Activated CD8-positive, alpha-beta memory T cell treated with anti-CD3 and anti-CD28 coated beads, Interleukin-2, amount 10 ng/mL, durations not matched to agents 7 days and 5 days (primary cell): ENCODE results near the gene RAB11B. TPM values are rescaled to one million over a fixed set of nuclear protein-coding genes. Genes with fewer than 3 reads are reported as not detected.
"Not testable (repeated sequence)": the region's sequence is repeated elsewhere in the genome, so short reads cannot be mapped to it uniquely, and the experiment has no call there.

Experiments used
- ATAC-seq: fragments of 150-1000 bp; cut with Tn5 transposase; one replicate; pipeline ENCODE4 v1.10.0; 2021; ENCODE audit warnings: moderate library complexity
- CTCF ChIA-PET: fragments of 350-600 bp; sonication (Branson Sonifier 250); formaldehyde crosslinking; loops from one replicate; lab custom pipeline; 2021; ENCODE audit warnings: antibody characterized with exemption; lab: Charles Lee
- DNase-seq: peaks from one replicate; pipeline ENCODE4 v3.0.0-alpha.2; 2020
- H3K27ac Mint-ChIP-seq: one replicate; pipeline ENCODE4 v1.8.0; 2021; ENCODE audit warnings: mild to moderate bottlenecking, mixed read lengths
- H3K27me3 Mint-ChIP-seq: one replicate; pipeline ENCODE4 v1.8.0; 2021; ENCODE audit warnings: mixed read lengths
- H3K36me3 Mint-ChIP-seq: one replicate; pipeline ENCODE4 v1.8.0; 2021; ENCODE audit warnings: mild to moderate bottlenecking, mixed read lengths
- H3K4me1 Mint-ChIP-seq: one replicate; pipeline ENCODE4 v1.8.0; 2021; ENCODE audit warnings: mixed read lengths
- H3K4me3 Mint-ChIP-seq: one replicate; pipeline ENCODE4 v1.8.0; 2021; ENCODE audit warnings: mild to moderate bottlenecking, moderate library complexity, mixed read lengths
- H3K9me3 Mint-ChIP-seq: one replicate; pipeline ENCODE4 v1.8.0; 2022; ENCODE audit warnings: low read depth, mixed read lengths
- total RNA-seq, 2 experiments: library from RNA; stranded (reverse); gene quantifications; one replicate each; pipeline ENCODE4 v1.2.3, GENCODE V29; 2021

Gene RAB11B
- total RNA-seq, 2 experiments from 2014 or later: 96.2 to 97.3 TPM

DNA sequence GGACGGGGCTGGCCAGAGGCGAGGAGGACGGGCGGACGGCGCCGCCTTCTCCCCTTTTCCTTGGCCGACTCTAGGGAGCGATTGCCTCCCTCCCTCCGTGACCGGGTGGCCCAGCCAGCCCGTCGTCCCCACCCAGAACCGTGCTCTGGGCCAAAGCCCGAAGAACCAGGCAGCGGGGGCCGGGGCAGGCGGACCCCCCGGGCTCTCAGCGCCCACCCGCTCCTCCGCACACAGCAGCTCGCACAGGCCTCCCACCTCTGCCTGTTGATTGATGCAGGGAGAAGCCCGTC is 13.6 kb downstream of the RAB11B start:
- ATAC-seq (no peak), DNase-seq (no peak)
- no peak overlapping the region for H3K27ac Mint-ChIP-seq
- CTCF ChIA-PET: interaction anchor here (1.9 kb wide), 1 partner anchor 50 kb away, joined by 5 read pairs; no protein-coding TSS in a partner anchor
- H3K27me3 Mint-ChIP-seq: no peaks in the 10 kb centered on the region
- H3K9me3 Mint-ChIP-seq: no peaks in the 10 kb centered on the region
- no peak overlapping the region for H3K4me3 Mint-ChIP-seq
- H3K36me3 Mint-ChIP-seq: peaks cover 6% of the 10 kb centered on the region
- H3K4me1 Mint-ChIP-seq: no peaks in the 10 kb centered on the region

GRCh38 chr19:8404391-8405151 is 14.4 kb downstream of the RAB11B start:
- H3K4me1 Mint-ChIP-seq: no peaks in the 10 kb centered on the region
- DNase-seq (no peak), ATAC-seq (no peak)
- no peaks in the 10 kb centered on the region for H3K27me3 Mint-ChIP-seq
- H3K27ac Mint-ChIP-seq: no peak overlapping the region
- CTCF ChIA-PET: interaction anchor here (0.6 to 1.9 kb wide), 2 partner anchors 51 to 804 kb away, joined by 4 to 5 read pairs; no protein-coding TSS in a partner anchor
- no peak overlapping the region for H3K4me3 Mint-ChIP-seq
- no peaks in the 10 kb centered on the region for H3K9me3 Mint-ChIP-seq
- peaks cover 6% of the 10 kb centered on the region for H3K36me3 Mint-ChIP-seq

GRCh38 chr19:8410718-8411117 is 20.6 kb downstream of the RAB11B start:
- H3K27me3 Mint-ChIP-seq, H3K36me3 Mint-ChIP-seq: not testable (repeated sequence)

GRCh38 chr19:8412783-8413628 is 22.8 kb downstream of the RAB11B start, which contains the start of gene MARCHF2:
Gene MARCHF2 (plus strand): TSS chr19:8413305. CDS start chr19:8421841, 8,536 bp downstream.
- Mint-ChIP-seq H3K9me3 (no peaks in the 10 kb centered on the region), H3K4me3 (peak within 1 kb of the TSS; percentile 54), H3K36me3 (no peaks in the 10 kb centered on the region), H3K4me1 (peaks cover 8% of the 10 kb centered on the region), H3K27me3 (no peaks in the 10 kb centered on the region), H3K27ac (peak within 1 kb of the TSS; percentile 61)
- ATAC-seq (peak; percentile 100), DNase-seq (peak; percentile 97)
- CTCF ChIA-PET: interaction anchor here (0.7 to 4.3 kb wide), 26 partner anchors 13 to 411 kb away, joined by 3 to 40 read pairs (median 6); partner anchors contain the start of genes HNRNPM, MYO1F, RAB11B and ZNF414

More at GRCh38 chr19:8410718-8411117, 20.6 kb downstream of the RAB11B start:
- not testable (repeated sequence) for ATAC-seq, H3K27ac Mint-ChIP-seq, H3K4me1 Mint-ChIP-seq, DNase-seq, H3K4me3 Mint-ChIP-seq, H3K9me3 Mint-ChIP-seq
- CTCF ChIA-PET: interaction anchor here (1.1 to 4.3 kb wide), 4 partner anchors 17 to 169 kb away, joined by 3 to 40 read pairs (median 13); partner anchors contain the start of gene MYO1F

DNA sequence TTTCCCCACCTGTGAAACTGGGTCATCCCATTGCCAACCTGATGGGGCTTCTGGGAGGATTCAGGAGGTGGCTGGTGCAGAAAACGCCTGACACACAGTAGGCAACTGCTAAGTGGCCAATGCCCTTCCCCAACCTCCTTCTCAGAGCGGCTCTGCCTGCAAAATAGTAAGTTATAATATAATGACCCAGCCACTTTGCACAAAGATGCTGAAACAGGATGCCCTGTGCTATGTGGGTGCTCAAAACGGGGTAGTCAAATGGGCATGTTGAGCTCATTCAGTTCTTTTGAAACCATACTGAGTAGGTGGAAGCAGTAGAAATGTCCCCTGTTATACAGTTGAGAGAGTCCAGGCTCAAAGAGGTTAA is 23.5 kb downstream of the RAB11B start:
- Mint-ChIP-seq H3K36me3 (no peaks in the 10 kb centered on the region), H3K27me3 (no peaks in the 10 kb centered on the region), H3K27ac (no peak overlapping the region), H3K9me3 (no peaks in the 10 kb centered on the region), H3K4me3 (peak overlapping the region; percentile 54), H3K4me1 (peaks cover 8% of the 10 kb centered on the region)
- ATAC-seq (no peak), DNase-seq (peak; percentile 46)
- CTCF ChIA-PET: interaction anchor here (1.0 to 4.3 kb wide), 21 partner anchors 12 to 411 kb away, joined by 3 to 40 read pairs (median 7); partner anchors contain the start of genes HNRNPM, MYO1F, RAB11B and ZNF414

GRCh38 chr19:8416796-8417195 is 26.6 kb downstream of the RAB11B start:
- Mint-ChIP-seq H3K27me3 (no peaks in the 10 kb centered on the region), H3K4me1 (peaks cover 6% of the 10 kb centered on the region), H3K9me3 (no peaks in the 10 kb centered on the region), H3K27ac (no peak overlapping the region), H3K4me3 (no peak overlapping the region), H3K36me3 (no peaks in the 10 kb centered on the region)
- no peak for DNase-seq
- CTCF ChIA-PET: interaction anchor here (1.3 to 2.0 kb wide), 2 partner anchors 39 to 161 kb away, joined by 5 to 6 read pairs; partner anchors contain the start of gene MYO1F
- ATAC-seq: no peak

DNA sequence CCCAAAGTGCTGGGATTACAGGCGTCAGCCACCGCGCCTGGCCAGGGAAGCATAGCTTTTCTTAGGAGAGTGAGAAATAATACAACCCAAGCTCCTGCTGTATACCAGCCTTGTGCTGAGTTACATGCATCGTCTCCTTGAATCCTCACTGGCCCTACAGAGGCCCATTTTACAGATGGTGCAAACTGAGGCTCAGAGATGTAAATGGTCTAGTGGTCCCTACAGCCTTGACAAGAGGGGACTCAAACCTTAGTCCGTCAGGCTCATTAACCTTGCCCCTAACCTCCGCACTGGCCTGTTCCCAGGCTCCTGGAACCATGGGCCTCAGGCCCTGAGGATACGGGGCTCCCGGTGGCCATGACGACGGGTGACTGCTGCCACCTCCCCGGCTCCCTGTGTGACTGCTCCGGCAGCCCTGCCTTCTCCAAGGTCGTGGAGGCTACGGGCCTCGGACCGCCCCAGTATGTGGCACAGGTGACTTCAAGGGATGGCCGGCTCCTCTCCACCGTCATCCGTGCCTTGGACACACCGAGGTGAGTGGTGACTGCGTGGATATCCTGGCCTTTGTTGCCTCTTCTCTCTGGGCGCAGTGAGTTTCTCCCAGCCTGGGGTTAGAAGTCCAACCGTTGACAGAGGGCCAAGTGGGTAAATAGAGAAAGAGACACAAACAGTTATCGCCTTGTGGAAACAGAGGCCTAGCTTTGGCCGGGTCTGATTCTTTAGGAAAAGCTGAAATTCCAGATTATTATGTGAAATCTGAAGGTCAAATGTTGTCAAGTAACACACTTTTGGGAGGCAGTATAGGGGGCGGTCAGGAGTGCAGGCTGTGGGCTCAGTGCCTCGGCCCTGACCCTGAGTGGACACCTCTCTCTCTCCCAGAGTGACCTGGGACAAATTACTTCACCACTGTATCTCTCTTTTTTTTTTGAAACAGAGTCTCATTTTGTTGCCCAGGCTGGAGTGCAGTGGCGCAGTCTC is 31.6 kb downstream of the RAB11B start:
- ATAC-seq (no peak), DNase-seq (no peak)
- Mint-ChIP-seq H3K9me3 (no peaks in the 10 kb centered on the region), H3K4me1 (no peaks in the 10 kb centered on the region), H3K27me3 (no peaks in the 10 kb centered on the region), H3K36me3 (no peaks in the 10 kb centered on the region), H3K4me3 (no peak overlapping the region), H3K27ac (no peak overlapping the region)
- CTCF ChIA-PET: no interaction called here

- Mint-ChIP-seq H3K27me3 (no peaks in the 10 kb centered on the region), H3K4me1 (no peaks in the 10 kb centered on the region), H3K9me3 (no peaks in the 10 kb centered on the region), H3K4me3 (no peak overlapping the region), H3K27ac (no peak overlapping the region), H3K36me3 (no peaks in the 10 kb centered on the region)
- DNase-seq (no peak), ATAC-seq (no peak)
- CTCF ChIA-PET: interaction anchor here (0.6 to 4.0 kb wide), 5 partner anchors 10 to 1165 kb away, joined by 3 to 15 read pairs (median 3); partner anchors contain the start of gene MARCHF2
These were observed 33.7 kb downstream of the RAB11B start for GRCh38 chr19:8423817-8424223.

- CTCF ChIA-PET: interaction anchor here (0.6 to 4.0 kb wide), 3 partner anchors 11 to 172 kb away, joined by 3 to 15 read pairs (median 4); partner anchors contain the start of gene MARCHF2
- not testable (repeated sequence) for DNase-seq, H3K4me1 Mint-ChIP-seq, H3K36me3 Mint-ChIP-seq, H3K9me3 Mint-ChIP-seq, H3K27ac Mint-ChIP-seq, H3K27me3 Mint-ChIP-seq, ATAC-seq, H3K4me3 Mint-ChIP-seq
These were observed 35.2 kb downstream of the RAB11B start for GRCh38 chr19:8425331-8425730.

GRCh38 chr19:8426283-8426682 is 36.1 kb downstream of the RAB11B start:
- Mint-ChIP-seq H3K4me1 (no peaks in the 10 kb centered on the region), H3K36me3 (no peaks in the 10 kb centered on the region), H3K9me3 (no peaks in the 10 kb centered on the region), H3K27ac (no peak overlapping the region), H3K4me3 (no peak overlapping the region), H3K27me3 (no peaks in the 10 kb centered on the region)
- CTCF ChIA-PET: interaction anchor here (1.2 to 4.0 kb wide), 2 partner anchors 12 to 14 kb away, joined by 3 to 15 read pairs; partner anchors contain the start of gene MARCHF2
- ATAC-seq (no peak), DNase-seq (no peak)

- no peaks in the 10 kb centered on the region for H3K27me3 Mint-ChIP-seq
- CTCF ChIA-PET: interaction anchor here (0.8 to 1.4 kb wide), 2 partner anchors 76 to 152 kb away, joined by 3 to 5 read pairs; no protein-coding TSS in a partner anchor
These were observed 38.9 kb downstream of the RAB11B start for GRCh38 chr19:8429044-8429443.

DNA sequence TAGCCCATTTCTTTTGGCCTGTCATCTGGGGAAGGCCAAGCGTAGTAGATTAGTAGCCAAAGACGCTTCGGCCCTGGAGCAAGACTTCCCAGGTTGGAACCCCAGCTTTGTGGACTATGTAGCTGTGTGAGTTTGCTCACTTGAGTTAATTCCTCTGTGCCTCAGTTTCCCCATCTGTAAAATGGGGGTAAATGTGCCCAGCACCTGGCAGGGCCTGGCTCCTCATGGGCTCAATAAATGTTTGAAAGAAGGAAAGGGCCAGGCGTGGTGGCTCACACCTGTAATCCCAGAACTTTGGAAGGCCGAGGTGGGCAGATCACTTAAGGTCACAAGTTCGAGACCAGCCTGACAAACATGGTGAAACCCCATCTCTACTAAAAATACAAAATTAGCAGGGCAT is 39.7 kb downstream of the RAB11B start:
- H3K27me3 Mint-ChIP-seq: no peaks in the 10 kb centered on the region
- H3K4me3 Mint-ChIP-seq: no peak overlapping the region
- no peak overlapping the region for H3K27ac Mint-ChIP-seq
- no peaks in the 10 kb centered on the region for H3K36me3 Mint-ChIP-seq
- no peaks in the 10 kb centered on the region for H3K4me1 Mint-ChIP-seq
- no peaks in the 10 kb centered on the region for H3K9me3 Mint-ChIP-seq
- ATAC-seq: no peak
- CTCF ChIA-PET: interaction anchor here (0.8 to 1.4 kb wide), 2 partner anchors 76 to 151 kb away, joined by 3 to 5 read pairs; no protein-coding TSS in a partner anchor
- DNase-seq: no peak

More at GRCh38 chr19:8429044-8429443, 38.9 kb downstream of the RAB11B start:
- Mint-ChIP-seq H3K4me1 (no peaks in the 10 kb centered on the region), H3K4me3 (no peak overlapping the region), H3K9me3 (no peaks in the 10 kb centered on the region), H3K36me3 (no peaks in the 10 kb centered on the region), H3K27ac (no peak overlapping the region)
- DNase-seq (no peak), ATAC-seq (no peak)
